Fibroblast of villous mesenchyme (primary cell): Measurements from ENCODE around the gene UGT1A8. TPM values are rescaled to one million over a fixed set of nuclear protein-coding genes. Genes with fewer than 3 reads are reported as not detected.

Source experiments
- DNase-seq: peaks from one replicate; pipeline ENCODE4 v3.0.0-alpha.2; 2010; ENCODE audit warnings: low read depth
- H3K4me3 ChIP-seq: 2 replicates; pipeline ENCODE4 v1.5.1; 2011; ENCODE audit warnings: low read depth, mild to moderate bottlenecking, low read length
- total RNA-seq: library from RNA; depleted of rRNA; stranded (reverse); fragments of >200 nt; gene quantifications from 2 replicates; pipeline ENCODE4 v1.2.3, GENCODE V29; 2012
- TF ChIP-seq, protein P1 (sequence below): IDR thresholded peaks from 2 replicates; pipeline ENCODE4 v1.5.1; 2012; ENCODE audit warnings: low read depth, mild to moderate bottlenecking, low read length; ENCODE audit not compliant: insufficient read depth

UGT1A8 gene
- total RNA-seq, 1 donor, result under 0.01 TPM

- TF ChIP-seq, protein P1, sequence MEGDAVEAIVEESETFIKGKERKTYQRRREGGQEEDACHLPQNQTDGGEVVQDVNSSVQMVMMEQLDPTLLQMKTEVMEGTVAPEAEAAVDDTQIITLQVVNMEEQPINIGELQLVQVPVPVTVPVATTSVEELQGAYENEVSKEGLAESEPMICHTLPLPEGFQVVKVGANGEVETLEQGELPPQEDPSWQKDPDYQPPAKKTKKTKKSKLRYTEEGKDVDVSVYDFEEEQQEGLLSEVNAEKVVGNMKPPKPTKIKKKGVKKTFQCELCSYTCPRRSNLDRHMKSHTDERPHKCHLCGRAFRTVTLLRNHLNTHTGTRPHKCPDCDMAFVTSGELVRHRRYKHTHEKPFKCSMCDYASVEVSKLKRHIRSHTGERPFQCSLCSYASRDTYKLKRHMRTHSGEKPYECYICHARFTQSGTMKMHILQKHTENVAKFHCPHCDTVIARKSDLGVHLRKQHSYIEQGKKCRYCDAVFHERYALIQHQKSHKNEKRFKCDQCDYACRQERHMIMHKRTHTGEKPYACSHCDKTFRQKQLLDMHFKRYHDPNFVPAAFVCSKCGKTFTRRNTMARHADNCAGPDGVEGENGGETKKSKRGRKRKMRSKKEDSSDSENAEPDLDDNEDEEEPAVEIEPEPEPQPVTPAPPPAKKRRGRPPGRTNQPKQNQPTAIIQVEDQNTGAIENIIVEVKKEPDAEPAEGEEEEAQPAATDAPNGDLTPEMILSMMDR, result no peak
These were observed 196.0 kb downstream of the UGT1A8 start for GRCh38 chr2:233813236-233814055.

DNA sequence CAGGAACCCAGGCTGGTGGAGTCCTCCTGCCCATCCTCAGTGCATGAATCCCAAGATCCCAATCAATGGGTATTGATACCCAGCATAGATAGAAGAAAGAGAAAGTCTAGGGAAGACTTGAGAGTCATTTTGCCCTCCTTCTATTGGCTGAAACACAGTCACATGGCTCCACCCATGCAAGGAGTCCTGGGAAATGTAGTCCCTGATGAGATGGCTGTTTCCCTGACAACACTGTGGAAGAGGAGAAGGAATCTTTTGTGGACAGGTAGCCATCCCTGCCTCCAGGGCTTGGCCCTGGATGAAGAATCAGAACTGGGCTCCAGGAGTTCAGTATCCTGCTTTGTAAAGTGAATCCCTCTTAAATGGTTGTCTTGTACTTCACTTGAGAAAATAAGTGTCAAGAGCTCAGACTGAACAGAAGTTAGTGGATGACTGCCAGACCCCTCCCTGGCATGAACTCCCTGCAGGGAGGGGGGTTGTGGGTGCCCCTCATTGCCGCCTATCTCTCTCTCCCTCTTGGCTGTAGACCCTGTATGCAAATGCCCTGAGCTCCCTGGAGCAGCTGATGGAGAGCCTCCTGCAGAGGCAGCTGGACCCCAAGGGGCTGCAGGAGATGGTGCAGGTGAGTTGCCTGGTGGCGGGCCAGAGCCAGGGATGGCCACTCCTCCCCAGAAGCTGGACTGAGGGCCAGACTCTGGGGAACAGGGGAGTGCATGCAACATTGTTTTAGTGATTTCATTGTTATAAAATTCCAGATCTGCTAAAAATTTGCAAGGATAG, 196.8 kb downstream of the UGT1A8 start:
- TF ChIP-seq, protein P1, result no peak
- DNase-seq, result no peak
- no peak overlapping the region for H3K4me3 ChIP-seq

More at GRCh38 chr2:233813236-233814055, 196.0 kb downstream of the UGT1A8 start:
- DNase-seq, result no peak
- H3K4me3 ChIP-seq, result no peak overlapping the region

GRCh38 chr2:233815861-233816260, 198.4 kb downstream of the UGT1A8 start:
- TF ChIP-seq, protein P1, result no peak
- no peak overlapping the region for H3K4me3 ChIP-seq
- DNase-seq, result no peak

DNA sequence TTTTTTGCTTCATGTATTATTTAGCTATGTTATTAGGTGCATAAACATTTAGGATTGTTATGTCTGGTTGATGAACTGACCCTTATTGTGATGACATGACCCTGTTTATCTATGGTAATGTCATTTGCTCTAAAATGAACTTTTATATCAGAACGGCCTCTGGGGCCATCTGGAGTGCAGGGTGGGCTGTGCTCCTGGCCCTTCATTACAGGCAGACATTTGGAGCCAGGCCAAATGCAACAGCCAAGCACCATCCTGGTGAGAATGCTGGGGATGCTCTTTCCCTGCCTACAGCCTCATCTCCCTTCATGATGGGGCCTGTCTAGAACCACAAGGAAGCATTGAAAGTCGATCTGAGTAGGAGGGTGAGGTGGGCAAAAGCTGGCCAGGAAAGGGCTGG, 198.9 kb downstream of the UGT1A8 start:
- DNase-seq, result no peak
- TF ChIP-seq, protein P1, result no peak
- no peak overlapping the region for H3K4me3 ChIP-seq

DNA sequence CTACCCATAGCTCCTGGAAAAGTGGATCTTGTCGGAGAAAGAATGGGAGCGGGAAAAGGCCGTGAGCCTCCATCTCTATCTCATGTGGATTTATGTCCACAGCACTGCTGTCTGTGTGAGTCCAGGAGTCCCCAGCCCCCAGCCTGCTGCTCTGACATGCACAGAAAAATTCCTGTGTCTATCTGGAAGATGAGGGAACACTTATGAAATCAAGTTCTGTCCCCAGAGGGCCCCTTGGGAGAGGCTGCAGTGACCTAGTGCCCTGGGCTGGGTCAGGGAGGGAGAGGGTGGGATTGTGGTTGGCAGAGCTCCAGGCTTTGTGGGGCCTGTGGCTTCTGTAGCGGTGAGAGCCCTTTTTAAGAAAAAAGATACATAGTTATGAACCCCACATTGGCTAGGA, 199.3 kb downstream of the UGT1A8 start:
- no peak overlapping the region for H3K4me3 ChIP-seq
- TF ChIP-seq, protein P1, result no peak
- DNase-seq, result no peak

GRCh38 chr2:233817361-233817911, 200.0 kb downstream of the UGT1A8 start:
- DNase-seq, result no peak
- TF ChIP-seq, protein P1, result no peak
- H3K4me3 ChIP-seq, result no peak overlapping the region
